Epithelial cell of esophagus (primary cell): Measurements from ENCODE around the gene MAP1S.
"Not testable (repeated sequence)": the region's sequence is repeated elsewhere in the genome, so short reads cannot be mapped to it uniquely, and the experiment has no call there.

Experiments
- DNase-seq: peaks from one replicate; pipeline ENCODE4 v3.0.0; 2010; ENCODE audit warnings: low read depth
- H3K4me3 ChIP-seq: 2 replicates; pipeline ENCODE4 v1.5.1; 2011; ENCODE audit warnings: mild to moderate bottlenecking, low read length, control low read depth
- TF ChIP-seq, protein P1 (sequence below): IDR thresholded peaks from 2 replicates; pipeline ENCODE4 v1.5.1; 2011; ENCODE audit warnings: low read depth, mild to moderate bottlenecking, low read length, control low read depth, inconsistent platforms; ENCODE audit not compliant: insufficient read depth; ENCODE audit errors: missing control alignments

MAP1S gene

DNA sequence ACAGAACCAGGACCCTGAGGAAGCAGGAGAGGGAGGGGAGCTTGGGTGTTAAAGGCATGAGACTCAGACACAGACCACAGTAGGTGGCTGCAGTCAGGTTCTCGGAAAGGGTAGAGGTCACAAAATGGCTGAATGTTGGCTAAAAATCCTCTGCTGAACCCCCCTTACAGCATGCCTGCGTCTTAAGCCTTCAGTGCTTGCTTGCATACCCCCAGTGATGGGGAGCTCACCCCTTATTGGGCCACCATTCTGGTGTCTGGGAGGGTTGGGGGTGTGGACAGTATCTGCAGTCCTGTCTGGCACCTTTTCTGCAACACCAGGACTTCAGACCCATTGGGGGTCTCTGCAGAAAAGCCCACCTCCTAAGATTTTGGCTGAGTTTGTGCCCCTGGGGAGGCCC lies 61.5 kb downstream of the MAP1S start:
- H3K4me3 ChIP-seq = no peak overlapping the region
- DNase-seq = no peak
- TF ChIP-seq, protein P1, sequence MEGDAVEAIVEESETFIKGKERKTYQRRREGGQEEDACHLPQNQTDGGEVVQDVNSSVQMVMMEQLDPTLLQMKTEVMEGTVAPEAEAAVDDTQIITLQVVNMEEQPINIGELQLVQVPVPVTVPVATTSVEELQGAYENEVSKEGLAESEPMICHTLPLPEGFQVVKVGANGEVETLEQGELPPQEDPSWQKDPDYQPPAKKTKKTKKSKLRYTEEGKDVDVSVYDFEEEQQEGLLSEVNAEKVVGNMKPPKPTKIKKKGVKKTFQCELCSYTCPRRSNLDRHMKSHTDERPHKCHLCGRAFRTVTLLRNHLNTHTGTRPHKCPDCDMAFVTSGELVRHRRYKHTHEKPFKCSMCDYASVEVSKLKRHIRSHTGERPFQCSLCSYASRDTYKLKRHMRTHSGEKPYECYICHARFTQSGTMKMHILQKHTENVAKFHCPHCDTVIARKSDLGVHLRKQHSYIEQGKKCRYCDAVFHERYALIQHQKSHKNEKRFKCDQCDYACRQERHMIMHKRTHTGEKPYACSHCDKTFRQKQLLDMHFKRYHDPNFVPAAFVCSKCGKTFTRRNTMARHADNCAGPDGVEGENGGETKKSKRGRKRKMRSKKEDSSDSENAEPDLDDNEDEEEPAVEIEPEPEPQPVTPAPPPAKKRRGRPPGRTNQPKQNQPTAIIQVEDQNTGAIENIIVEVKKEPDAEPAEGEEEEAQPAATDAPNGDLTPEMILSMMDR = no peak

DNA sequence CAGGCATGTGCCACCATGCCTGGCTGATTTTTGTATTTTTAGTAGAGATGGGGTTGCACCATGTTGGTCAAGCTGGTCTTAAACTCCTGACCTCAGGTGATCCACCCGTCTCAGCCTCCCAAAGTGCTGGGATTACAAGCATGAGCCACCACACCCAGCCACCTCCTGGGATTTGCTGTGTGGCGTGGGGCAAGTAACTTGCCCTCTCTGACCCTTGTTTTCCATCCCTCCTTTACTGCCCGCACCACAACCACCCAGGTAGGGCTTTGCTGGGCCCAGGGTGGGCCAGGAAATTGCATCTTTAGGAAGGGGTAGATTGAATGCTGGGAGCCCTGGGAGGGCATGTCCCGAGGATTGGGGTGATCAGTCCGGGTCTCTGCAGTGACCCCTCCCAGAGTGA lies 64.4 kb downstream of the MAP1S start:
- DNase-seq, H3K4me3 ChIP-seq: not testable (repeated sequence)
